Stimulated activated CD8-positive, alpha-beta memory T cell treated with anti-CD3 and anti-CD28 coated beads, Interleukin-15, amount 100 ng/mL, for 1 hour (primary cell): ENCODE results near the gene FRMD1.

Experiments
- DNase-seq: peaks from one replicate; pipeline ENCODE4 v3.0.0-alpha.2; 2020; ENCODE audit warnings: low read depth

The FRMD1 gene

GRCh38 chr6:168078943-168079405, at the start of gene FRMD1:
TSS of gene FRMD1 (minus strand) at chr6:168079212. CDS start at chr6:168079094, 118 bp downstream.
- DNase-seq, result no peak

- DNase-seq, result no peak
Observed at GRCh38 chr6:168128006-168128630, 49.1 kb upstream of the FRMD1 start.

GRCh38 chr6:168127384-168127868, 48.4 kb upstream of the FRMD1 start:
- DNase-seq, result no peak

GRCh38 chr6:168126566-168127383, 47.8 kb upstream of the FRMD1 start:
- DNase-seq, result no peak

GRCh38 chr6:168125429-168126001, 46.5 kb upstream of the FRMD1 start:
- no peak for DNase-seq

GRCh38 chr6:168124921-168125320, 45.9 kb upstream of the FRMD1 start:
- DNase-seq, result no peak

GRCh38 chr6:168124158-168124557, 45.1 kb upstream of the FRMD1 start:
- DNase-seq, result no peak

GRCh38 chr6:168123165-168123911, 44.3 kb upstream of the FRMD1 start:
- no peak for DNase-seq

- DNase-seq, result no peak
Observed at GRCh38 chr6:168122521-168122920, 43.5 kb upstream of the FRMD1 start.

- DNase-seq, result no peak
Observed at GRCh38 chr6:168122011-168122410, 43.0 kb upstream of the FRMD1 start.

- no peak for DNase-seq
Observed at GRCh38 chr6:168121303-168121665, 42.3 kb upstream of the FRMD1 start.

- no peak for DNase-seq
Observed at GRCh38 chr6:168120390-168121302, 41.6 kb upstream of the FRMD1 start.

- DNase-seq, result no peak
Observed at GRCh38 chr6:168119539-168119938, 40.5 kb upstream of the FRMD1 start.

GRCh38 chr6:168118935-168119334, 39.9 kb upstream of the FRMD1 start:
- DNase-seq, result no peak

GRCh38 chr6:168117942-168118341, 38.9 kb upstream of the FRMD1 start:
- no peak for DNase-seq

- no peak for DNase-seq
Observed at GRCh38 chr6:168116975-168117899, 38.2 kb upstream of the FRMD1 start.

- DNase-seq, result no peak
Observed at GRCh38 chr6:168116438-168116974, 37.5 kb upstream of the FRMD1 start.

GRCh38 chr6:168115748-168116437, 36.9 kb upstream of the FRMD1 start:
- no peak for DNase-seq

GRCh38 chr6:168113226-168113625, 34.2 kb upstream of the FRMD1 start:
- DNase-seq, result no peak
